22Rv1 (cell line): Measurements from ENCODE around the gene CFAP410.

ENCODE experiments used
- CTCF ChIP-seq: fragments of 450-650 bp; IDR thresholded peaks from 2 replicates; pipeline ENCODE4 v1.5.1; 2017; ENCODE audit warnings: mild to moderate bottlenecking
- ZFX ChIP-seq: fragments of 450-650 bp; IDR thresholded peaks from 2 replicates; pipeline ENCODE4 v1.6.1; 2017; ENCODE audit warnings: antibody characterized with exemption, borderline replicate concordance

- TF ChIP-seq CTCF (no peak), ZFX (no peak)
These were observed 6.3 kb upstream of the CFAP410 start for GRCh38 chr21:44345495-44345894.
